Inferior parietal cortex (tissue), 1 donor: ENCODE results near the gene MACROD1.

Experiments
- DNase-seq: peaks from one replicate; pipeline ENCODE4 v3.0.0-alpha.2; 2016; ENCODE audit errors: extremely low spot score

Gene MACROD1

GRCh38 chr11:64113462-64113780 is 52.5 kb downstream of the MACROD1 start:
- no peak for DNase-seq

DNA sequence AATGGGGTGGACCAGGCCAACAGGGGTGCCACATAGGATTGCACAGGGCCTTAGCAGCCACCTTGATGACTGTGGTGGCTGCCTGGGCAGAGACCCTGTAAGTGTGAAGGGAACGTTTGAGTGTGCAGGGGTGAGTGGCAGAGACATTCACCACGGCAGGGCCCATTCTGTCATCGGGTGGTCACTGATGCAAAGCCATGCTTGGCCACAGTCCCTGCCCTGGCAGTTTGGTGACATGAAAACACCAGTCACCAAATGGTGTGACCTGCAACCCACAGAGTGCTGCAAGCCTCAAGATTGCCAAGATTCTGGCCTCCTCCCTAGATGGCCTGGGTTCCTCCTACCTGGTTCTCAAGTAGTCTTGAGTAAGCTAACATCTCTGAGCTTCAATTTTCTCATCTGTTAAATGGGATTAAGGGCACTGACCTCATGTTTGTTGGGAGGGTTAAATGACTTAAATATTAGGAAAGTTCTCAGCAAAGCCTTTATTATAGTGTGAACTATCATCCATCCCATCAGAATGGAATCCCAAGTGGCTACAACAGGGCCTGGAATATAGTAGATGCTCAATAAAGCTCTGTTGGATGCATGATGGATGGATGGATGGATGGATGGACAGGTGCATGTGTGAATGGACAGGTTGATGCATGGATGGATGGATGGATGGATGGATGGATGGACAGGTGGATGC is 53.0 kb downstream of the MACROD1 start:
- no peak for DNase-seq

- DNase-seq, result no peak
These were observed 55.2 kb downstream of the MACROD1 start for GRCh38 chr11:64110465-64111375.

- no peak for DNase-seq
These were observed 56.6 kb downstream of the MACROD1 start for GRCh38 chr11:64109332-64109731.

DNA sequence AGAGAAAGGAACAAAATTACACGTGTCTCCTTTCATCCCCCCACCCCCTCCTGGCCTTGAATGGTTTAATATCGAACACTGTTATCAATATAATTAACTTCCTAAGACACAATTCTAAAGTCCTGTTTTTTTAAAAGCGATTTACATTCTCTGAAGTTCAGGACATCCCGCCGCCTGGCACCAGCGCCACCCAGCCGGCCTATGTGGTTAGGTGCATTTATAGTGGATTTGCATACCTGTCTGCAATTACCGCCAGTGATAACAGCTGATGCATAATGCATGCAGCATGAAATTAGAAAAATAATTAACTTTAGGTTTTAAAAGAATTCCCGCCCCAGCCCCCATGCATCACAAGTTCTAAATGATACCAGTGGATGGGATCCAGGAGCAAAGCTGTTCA is 58.6 kb downstream of the MACROD1 start:
- DNase-seq, result no peak

DNA sequence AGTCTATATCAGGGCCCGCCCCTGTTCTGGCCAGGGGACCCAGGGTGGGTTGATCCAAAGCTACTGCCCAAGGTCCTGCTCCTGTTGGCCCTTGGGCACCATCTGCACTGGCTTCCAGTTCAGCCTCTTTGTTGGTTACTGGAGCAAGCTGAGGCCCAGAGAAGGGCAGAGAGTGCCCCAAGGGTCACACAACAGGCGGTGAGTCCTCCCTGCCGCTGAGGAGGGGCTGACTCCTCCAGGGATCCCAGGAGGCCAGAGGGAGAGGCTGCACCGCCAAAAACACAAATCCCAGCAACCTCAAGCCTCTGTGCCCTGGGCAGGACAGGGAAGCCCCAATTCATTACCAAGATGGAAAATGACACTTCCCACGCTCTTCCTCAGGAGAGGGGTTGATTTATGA is 61.3 kb downstream of the MACROD1 start:
- DNase-seq, result no peak

- DNase-seq, result no peak
These were observed 62.5 kb downstream of the MACROD1 start for GRCh38 chr11:64103277-64103985.

GRCh38 chr11:64102005-64102738 is 63.7 kb downstream of the MACROD1 start:
- DNase-seq, result no peak

DNA sequence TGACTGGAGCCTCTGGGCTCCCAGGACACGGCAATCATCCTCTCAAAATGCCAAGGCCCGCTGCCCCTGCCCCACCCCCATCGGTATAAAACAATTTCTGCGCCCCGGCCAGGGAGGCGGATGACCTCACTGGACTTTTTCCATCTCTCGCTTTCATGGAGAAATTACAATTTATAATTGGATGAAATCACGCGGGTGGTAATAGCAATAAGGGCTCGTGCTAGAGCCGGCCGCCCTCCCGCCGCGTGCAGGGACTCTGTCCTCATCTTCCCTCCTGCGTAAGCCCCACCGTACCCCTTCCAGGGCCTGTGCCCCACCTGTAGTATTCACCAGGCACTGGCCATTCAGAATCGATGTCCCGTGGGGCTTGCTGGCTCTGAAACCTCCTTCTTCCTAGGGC is 64.5 kb downstream of the MACROD1 start:
- DNase-seq, result no peak

DNA sequence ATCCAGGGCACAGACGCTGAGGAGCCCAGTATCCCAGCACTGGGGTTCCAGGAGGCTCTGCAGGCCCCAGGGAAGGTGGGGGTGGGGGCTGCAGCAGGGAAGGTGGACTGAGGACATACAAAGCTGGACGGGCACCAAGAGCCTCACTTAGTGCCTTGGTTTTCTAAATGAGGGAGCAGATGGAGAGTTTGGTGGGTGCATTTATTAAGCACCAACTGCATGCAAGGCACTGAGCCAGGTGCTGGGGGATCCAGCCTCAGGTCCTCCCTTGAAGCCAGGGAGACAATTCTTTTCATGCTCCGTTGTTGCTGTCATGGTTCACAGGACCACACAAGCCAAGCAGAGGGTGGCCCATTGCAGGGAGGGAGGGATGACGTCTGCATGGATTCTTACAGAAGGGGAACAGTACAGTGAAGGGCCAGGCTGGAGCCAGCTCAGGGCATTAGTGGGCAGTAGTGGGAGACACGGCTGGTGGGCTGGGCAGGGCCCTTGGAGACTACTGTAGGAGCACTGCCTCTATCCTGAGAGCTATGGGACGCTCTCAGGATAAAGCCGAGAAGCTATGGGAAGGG is 65.0 kb downstream of the MACROD1 start:
- no peak for DNase-seq

- DNase-seq, result no peak
These were observed 65.6 kb downstream of the MACROD1 start for GRCh38 chr11:64100360-64100759.

DNA sequence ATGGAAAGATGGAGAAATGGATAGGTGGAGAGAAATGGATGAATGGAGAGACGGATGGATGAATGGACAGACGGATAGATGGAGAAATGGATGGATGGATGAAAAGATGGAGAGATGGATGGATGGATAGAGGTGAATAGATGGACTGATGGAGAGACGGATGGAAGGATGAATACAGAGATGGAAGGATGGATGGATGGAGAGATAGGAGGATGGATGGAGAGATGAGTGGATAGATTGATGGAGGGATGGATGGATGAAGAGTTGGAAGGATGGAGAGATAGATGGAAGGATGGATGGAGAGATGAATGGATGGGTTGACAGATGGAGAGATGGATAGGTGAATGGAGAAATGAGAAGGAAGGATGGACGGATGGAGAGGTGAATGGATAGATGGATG is 66.5 kb downstream of the MACROD1 start:
- DNase-seq, result no peak

GRCh38 chr11:64098318-64098831 is 67.5 kb downstream of the MACROD1 start:
- DNase-seq, result no peak

- DNase-seq, result no peak
These were observed 68.2 kb downstream of the MACROD1 start for GRCh38 chr11:64097468-64098317.

DNA sequence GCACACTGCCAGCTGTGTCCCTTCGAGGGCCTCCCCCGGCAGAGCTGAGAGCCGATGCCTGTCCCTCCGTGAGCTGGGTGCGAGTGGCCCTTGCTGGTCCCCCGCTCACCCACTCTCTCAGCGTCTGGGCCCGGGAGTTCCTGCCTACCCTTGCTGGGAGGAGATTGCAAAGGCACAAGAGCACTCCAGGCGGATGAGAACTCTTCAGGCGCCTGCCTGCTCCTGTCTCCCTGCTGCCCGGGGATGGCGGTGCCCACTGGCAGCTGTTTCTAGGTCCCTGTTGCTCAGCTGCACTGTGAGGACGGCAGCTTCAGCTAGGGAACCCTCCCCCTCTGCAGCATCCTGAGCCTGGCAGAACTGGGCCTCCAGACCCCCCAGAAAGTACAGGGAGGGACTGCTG is 69.1 kb downstream of the MACROD1 start:
- DNase-seq, result no peak

DNA sequence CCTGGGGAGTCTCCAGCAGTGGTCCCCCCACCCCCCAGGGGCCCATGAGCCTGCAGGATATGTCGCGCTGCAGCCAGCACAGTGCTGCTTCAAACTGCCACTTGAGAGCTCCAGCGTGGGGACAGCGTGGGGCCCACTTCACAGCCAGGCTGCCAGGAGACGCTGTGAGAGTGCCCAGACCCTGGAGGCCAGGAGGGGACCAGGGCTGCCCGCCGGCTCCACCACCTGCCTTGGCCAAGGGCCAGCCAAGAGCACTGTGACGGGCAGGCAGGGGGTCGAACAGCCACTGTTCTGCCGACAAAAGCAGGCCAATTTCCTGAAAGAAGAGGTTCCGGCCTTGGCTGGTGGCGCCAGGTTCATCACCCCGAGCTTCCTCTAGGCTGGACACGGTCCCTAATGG is 70.0 kb downstream of the MACROD1 start:
- DNase-seq, result no peak

- DNase-seq, result no peak
These were observed 70.6 kb downstream of the MACROD1 start for GRCh38 chr11:64095273-64095817.

DNA sequence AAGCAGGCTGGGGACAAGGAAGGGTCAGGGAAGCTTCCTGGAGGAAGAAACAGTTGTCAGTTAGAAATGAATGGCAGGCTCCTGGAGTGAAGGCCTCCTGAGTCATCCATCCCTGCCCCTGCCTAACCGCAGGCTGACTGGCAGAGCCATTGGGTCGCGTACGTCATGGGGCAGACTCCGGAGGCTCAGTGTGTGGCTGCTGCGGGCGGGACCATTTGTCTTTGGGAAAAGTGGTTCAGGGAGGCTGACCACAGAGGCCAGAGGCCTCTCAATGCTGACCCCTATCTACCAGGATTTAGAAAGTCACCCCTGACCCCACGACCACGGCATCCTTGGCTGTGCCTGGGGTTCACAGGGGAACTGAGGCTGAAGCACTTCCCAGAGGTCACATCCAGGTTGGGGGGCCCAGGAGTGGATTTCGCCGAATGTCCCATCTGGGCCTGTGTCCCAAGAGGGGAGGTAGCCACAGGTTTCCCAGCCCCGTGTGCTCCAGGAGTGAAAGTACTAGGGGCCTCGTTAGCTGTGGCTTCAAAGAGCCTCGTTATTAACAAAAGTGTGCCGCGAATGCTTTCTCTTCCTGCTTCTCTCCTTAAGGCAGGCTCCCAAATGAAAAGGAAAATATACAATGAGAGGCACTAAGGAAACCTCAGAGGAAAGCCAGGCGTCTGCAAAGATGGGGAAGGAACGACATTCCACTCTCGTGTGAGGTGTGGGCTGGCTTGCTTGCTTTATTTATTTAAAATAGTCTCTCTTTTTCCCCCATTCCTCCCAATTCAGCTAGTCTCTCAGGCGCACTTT is 71.3 kb downstream of the MACROD1 start:
- DNase-seq, result no peak
